NCI-H2171 treated with DMSO at 0.1 percent for 48 hours (cell line): Measurements from ENCODE around the gene TP53I3.
A peak's percentile ranks its signal among the peaks of the same experiment; 100 is the strongest.
"Not testable (repeated sequence)": the region's sequence is repeated elsewhere in the genome, so short reads cannot be mapped to it uniquely, and the experiment has no call there.

Source experiments
- DNase-seq: peaks from one replicate; lab custom pipeline; 2025; lab: John Stamatoyannopoulos, UW

Gene TP53I3

DNA sequence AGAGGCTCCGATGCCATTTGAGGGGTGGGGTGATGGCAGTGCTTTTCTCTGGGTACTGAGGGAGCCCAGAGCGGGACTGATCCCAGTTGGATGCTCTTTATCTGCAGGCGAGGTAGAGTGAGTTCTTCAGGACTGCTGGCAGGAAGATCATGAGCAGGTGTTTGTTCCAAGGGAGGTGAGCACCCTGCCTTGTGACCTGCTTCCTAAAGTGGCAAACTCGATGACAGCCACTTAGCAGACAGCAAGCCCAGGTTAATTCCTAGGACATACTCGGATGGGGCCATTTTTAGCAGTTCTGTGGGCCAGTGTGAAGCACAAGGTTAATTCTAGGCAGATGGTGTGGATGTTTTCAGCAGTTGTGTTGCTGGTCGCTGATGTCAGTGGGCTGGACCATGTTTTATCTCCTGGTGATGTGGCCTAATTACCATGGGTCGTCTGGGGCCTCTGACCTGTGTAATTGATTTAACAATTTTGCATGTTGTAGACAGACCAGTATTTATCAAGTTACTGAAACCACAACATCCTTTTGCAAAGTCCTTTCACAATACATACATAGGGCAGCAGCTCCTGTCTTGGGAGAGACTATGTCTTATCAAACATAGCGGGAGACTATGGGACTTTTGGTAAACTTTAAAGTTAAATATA is 30.1 kb downstream of the TP53I3 start:
- no peak for DNase-seq

DNA sequence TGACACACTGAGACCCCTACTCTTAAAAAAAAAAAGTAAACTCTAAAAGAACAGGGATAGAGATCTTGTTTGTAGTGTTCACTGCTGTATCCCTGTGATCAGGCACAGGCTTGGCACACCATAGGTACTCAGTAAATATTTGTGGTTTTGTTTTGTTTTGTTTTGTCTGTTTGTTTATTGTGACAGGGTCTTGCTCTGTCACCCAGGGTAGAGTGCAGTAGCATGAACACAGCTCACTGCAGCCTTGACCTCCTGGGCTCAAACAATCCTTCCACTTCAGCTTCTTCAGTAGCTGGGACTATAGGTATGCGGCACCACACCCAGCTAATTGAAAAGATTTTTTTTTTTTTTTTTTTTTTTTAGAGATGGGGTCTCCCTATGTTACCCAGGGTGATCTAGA is 31.7 kb downstream of the TP53I3 start:
- DNase-seq = no peak

DNA sequence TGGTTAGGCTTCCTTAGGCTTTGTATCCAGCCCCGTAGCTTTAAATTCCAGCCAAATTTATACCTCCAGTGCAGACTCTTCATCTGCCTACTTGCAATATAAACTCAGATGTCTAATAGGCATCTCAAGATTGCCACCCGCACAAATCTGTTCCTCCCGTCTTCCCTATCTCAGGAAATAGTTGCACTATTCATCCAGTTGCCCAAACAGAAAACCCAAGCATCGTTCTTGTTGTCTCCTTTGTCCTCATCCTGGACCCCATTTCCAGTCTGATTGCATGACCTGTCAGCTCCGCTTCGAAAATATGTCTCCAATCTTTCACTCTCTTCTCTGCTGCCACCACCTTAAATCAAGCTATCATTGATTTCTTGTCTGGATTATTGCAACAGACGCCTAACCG is 32.8 kb downstream of the TP53I3 start:
- DNase-seq = no peak

DNA sequence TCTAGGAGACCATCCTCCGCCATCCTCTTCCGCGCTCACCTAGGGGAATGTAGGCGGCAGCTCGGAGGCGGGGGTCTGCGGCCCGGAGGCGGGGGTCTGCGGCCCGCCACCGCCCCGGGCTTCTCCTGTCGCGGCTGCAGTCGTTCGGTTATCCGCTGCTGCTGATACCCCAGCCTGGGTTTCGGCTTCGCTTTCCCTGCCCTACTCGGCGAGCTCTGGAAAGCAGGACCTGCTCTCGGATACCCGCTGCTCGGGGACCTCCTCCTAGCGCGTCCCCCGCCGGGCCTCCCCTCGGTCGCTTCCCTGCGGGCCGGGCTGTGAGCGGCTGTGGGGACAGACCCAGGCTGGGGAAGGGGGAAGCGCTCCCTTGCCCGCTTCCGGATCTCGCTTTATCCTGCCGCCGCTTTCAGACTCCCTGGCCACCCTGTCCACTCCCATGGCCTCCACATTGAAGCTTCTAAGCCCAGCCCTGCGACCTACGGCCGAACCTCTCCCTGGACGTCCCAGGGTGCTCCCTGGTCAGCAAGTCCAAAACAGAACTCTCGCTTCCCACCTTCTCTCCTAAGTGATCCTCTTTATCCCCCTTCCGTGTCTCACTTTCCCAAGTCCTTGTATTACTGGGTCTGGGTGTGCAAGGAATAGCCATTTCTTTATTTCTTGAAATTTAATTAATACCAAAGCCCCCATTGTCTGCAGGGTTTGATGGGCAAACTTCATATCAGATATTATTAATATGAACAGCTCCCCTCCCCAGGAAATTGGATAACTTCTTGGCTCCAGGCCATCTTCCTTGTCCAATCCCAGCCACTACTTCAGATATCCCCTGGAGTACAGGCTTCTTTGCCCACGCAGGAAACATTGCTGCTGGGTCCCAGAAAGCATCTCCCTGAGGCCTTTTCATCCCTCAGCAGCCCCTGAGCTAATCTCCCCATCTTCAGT is 34.3 kb downstream of the TP53I3 start:
- DNase-seq = no peak

DNA sequence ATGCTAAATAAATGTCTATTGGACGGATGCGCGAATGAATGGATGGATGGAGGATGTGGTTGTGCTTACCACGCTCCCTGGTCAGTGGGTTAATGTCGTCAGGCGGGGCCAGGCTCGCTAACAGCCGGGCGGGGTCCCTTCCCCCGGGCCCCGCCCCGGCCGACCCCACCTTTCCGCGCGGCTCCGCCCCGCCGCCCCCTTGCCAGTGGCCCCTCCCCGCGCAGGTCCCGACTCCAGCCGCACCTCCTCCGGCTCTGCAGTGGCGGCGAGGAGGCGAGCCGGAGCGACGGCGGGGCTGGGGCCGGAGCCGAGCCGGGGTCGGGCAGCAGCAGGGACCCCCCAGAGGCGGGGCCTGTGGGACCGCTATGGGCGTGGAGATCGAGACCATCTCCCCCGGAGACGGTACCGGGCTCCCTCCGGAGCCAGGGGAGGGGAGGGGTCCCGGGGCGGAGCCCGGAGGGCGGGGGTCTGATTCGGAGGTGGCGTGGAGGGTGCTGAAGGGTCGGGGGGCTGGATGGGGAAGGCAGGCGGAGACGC is 35.1 kb downstream of the TP53I3 start, which contains the start of gene FKBP1B:
FKBP1B (plus strand) TSS at position 257 of the 537 bp plus-strand sequence; CDS start at position 366, 109 bp downstream.
- DNase-seq = peak; percentile 65

GRCh38 chr2:24048769-24049484 is 35.7 kb downstream of the TP53I3 start:
- peak; percentile 64 for DNase-seq

DNA sequence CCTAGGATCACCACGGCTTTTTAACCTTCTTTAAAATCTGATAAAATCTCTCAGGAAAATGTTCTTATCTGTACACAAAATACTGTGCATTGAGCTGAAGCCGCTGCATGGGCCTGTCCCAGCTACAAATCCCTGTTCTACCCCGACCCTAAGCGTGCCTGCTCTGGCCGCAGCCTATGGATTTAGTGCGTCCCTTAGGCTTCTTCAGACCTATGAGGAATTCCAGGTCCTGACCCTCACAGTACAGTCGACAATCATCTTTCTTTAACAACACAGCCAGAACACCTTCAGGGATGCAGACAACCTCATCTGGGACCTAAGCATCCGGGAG is 37.0 kb downstream of the TP53I3 start:
- peak; percentile 52 for DNase-seq

DNA sequence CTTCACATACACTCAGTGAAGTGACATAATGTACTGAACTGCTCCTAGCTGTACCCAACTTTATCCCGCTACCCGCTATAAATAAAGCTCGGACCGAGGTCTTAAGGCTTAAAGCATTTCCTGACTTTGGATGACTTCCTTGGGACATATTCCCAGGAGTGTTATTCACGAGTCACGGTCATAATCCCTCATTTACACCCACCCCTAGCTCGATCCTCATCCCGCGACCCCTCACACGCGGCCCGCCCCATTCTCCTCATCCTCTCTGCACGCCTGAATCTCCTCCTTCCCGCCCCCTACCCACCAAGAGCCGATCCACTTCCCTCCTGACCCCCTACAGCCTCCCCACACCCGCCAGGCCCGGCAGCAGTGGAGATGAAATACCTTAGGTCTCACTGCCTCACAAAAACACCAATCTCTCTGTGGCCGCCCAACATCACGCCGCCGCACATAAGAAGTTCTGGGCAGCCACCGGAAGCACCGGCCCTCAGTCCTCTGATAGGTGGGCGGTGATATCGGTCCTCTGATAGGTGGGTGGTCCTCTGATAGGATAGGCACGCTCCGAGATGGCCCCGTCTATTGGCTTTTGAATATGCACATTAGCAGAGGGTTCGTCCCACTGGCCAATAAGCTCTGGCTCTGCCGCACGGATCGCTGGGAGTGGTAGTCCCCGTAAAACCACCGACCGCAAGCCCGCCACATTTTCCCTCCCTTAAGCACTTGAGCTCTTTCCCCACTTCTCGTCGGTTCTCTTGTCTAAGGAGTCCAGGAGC is 37.5 kb downstream of the TP53I3 start, which contains the start of gene WDCP:
WDCP (minus strand) TSS at position 462 of the 773 bp plus-strand sequence. CDS start 7,897 bp downstream, outside the sequence.
- peak; percentile 100 for DNase-seq

- DNase-seq = no peak
Observed at GRCh38 chr2:24046599-24046929, 38.1 kb downstream of the TP53I3 start.

GRCh38 chr2:24045511-24046508 is 38.8 kb downstream of the TP53I3 start:
- DNase-seq = no peak

DNA sequence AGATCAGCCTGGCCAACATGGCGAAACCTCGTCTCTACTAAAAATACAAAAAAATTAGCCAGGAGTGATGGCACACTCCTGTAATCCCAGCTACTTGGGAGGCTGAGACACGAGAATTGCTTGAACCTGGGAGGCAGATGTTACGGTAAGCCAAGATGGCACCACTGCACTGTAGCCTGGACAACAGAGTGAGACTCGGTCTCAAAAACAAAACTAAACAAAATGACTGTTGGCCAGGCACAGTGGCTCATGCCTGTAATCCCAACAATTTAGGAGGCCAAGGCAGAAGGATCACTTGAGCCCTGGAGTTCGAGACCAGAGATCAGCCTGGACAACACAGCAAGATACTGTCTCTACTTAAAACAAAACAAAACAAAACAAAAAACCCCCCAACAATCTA is 41.5 kb downstream of the TP53I3 start:
- DNase-seq = not testable (repeated sequence)

DNA sequence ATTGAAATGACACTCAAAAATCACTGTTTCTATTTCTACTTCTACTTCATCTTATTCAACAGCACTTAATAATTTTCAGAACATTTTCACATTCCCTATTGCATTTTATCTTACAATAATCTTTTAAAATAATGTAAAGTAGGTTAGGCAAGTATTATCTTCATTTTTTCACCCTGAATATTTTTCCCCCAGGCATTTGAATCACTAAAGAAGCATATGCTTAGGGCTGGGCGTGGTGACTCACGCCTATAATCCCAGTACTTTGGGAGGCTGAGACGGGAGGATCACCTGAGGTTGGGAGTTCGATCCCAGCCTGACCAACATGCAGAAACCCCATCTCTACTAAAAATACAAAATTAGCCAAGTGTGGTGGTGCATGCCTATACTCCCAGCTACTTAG is 44.1 kb downstream of the TP53I3 start:
- DNase-seq = no peak

DNA sequence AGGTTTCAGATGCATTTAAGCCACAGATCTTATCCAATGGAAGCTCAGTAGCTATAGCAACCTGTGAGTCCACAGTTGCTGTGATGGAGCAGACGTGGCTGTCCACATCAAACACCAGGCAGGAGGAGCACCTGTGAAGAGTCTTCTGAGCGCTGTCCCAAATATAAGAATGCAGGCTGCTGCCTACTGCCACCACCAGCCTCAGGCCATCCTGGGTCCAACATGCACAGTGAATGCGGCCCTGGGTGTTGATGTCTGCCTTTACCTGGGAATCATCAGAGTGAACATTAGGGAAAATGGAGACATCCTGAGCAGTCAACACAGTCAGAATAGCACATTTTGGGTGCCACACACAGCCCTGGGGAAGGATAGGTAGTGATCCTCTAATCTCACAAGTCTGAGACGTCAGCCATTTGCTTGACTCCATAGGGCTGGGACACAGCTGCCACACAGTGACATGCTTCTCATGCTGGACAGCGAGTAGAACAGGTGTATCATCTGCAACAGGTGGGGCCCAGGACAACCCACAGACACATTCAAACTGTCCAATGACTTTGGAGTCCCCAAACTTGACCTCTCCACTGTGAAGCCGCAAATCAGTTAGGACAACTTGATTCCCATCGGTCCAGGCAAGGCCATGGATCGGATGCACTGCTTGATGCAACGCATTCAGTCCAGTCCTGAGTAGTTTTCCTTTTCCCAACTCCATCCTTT is 45.7 kb downstream of the TP53I3 start:
- DNase-seq = no peak
